Measurements from ENCODE around the gene RDX.

DNA sequence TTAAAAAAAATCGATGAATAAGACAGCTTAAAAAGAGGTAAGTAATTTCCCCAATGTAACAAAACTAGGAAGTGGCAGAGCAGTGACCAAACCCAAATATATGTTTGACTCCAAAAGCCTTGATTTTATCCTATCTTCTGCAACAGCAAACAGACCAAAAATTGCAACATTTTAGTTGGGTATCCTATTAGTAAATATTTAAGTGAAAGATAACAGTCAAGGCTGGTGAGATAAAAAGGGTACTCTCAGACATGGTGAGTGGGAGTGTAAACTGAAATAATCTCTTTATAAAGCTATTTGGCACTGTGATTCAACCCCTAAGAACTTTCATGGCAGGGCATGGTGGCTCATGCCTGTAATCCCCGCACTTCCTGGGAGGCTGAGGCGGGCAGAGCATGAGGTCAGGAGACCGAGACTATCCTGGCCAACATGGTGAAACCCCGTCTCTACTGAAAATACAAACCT is 1.9 kb upstream of the RDX start:
- TF ChIP-seq NR2C2 (CRISPR knock-in tag; IDR thresholded peaks at IDR 0.05) (no peak), USF2 (CRISPR knock-in tag; IDR thresholded peaks at IDR 0.05) (no peak), PRRX2 (CRISPR knock-in tag; IDR thresholded peaks at IDR 0.05) (no peak), CREM (CRISPR knock-in tag; IDR thresholded peaks at IDR 0.05) (no peak)
- TF ChIP-seq, protein P1, sequence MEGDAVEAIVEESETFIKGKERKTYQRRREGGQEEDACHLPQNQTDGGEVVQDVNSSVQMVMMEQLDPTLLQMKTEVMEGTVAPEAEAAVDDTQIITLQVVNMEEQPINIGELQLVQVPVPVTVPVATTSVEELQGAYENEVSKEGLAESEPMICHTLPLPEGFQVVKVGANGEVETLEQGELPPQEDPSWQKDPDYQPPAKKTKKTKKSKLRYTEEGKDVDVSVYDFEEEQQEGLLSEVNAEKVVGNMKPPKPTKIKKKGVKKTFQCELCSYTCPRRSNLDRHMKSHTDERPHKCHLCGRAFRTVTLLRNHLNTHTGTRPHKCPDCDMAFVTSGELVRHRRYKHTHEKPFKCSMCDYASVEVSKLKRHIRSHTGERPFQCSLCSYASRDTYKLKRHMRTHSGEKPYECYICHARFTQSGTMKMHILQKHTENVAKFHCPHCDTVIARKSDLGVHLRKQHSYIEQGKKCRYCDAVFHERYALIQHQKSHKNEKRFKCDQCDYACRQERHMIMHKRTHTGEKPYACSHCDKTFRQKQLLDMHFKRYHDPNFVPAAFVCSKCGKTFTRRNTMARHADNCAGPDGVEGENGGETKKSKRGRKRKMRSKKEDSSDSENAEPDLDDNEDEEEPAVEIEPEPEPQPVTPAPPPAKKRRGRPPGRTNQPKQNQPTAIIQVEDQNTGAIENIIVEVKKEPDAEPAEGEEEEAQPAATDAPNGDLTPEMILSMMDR (IDR thresholded peaks at IDR 0.05) = no peak
- TF ChIP-seq, protein P2, sequence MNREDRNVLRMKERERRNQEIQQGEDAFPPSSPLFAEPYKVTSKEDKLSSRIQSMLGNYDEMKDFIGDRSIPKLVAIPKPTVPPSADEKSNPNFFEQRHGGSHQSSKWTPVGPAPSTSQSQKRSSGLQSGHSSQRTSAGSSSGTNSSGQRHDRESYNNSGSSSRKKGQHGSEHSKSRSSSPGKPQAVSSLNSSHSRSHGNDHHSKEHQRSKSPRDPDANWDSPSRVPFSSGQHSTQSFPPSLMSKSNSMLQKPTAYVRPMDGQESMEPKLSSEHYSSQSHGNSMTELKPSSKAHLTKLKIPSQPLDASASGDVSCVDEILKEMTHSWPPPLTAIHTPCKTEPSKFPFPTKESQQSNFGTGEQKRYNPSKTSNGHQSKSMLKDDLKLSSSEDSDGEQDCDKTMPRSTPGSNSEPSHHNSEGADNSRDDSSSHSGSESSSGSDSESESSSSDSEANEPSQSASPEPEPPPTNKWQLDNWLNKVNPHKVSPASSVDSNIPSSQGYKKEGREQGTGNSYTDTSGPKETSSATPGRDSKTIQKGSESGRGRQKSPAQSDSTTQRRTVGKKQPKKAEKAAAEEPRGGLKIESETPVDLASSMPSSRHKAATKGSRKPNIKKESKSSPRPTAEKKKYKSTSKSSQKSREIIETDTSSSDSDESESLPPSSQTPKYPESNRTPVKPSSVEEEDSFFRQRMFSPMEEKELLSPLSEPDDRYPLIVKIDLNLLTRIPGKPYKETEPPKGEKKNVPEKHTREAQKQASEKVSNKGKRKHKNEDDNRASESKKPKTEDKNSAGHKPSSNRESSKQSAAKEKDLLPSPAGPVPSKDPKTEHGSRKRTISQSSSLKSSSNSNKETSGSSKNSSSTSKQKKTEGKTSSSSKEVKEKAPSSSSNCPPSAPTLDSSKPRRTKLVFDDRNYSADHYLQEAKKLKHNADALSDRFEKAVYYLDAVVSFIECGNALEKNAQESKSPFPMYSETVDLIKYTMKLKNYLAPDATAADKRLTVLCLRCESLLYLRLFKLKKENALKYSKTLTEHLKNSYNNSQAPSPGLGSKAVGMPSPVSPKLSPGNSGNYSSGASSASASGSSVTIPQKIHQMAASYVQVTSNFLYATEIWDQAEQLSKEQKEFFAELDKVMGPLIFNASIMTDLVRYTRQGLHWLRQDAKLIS (CRISPR knock-in tag; IDR thresholded peaks at IDR 0.05; ENCODE audit: borderline replicate concordance) = no peak
- TF ChIP-seq, protein P3, sequence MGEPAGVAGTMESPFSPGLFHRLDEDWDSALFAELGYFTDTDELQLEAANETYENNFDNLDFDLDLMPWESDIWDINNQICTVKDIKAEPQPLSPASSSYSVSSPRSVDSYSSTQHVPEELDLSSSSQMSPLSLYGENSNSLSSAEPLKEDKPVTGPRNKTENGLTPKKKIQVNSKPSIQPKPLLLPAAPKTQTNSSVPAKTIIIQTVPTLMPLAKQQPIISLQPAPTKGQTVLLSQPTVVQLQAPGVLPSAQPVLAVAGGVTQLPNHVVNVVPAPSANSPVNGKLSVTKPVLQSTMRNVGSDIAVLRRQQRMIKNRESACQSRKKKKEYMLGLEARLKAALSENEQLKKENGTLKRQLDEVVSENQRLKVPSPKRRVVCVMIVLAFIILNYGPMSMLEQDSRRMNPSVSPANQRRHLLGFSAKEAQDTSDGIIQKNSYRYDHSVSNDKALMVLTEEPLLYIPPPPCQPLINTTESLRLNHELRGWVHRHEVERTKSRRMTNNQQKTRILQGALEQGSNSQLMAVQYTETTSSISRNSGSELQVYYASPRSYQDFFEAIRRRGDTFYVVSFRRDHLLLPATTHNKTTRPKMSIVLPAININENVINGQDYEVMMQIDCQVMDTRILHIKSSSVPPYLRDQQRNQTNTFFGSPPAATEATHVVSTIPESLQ (CRISPR knock-in tag; IDR thresholded peaks at IDR 0.05) = no peak
